Upper lobe of left lung (tissue), 6 donors: ENCODE measurements around the gene LPCAT3. TPM values are rescaled to one million over a fixed set of nuclear protein-coding genes. Genes with fewer than 3 reads are reported as not detected.

Experiments
- ATAC-seq, 2 donors: fragments of 200-7000 bp; cut with Tn5 transposase; one replicate each; pipeline ENCODE4 v1.9.1; 2022; ENCODE audit warnings: mild to moderate bottlenecking in 2 of 2, moderate library complexity in 2 of 2; ENCODE audit not compliant: low FRiP score in 2 of 2
- DNase-seq, 2 donors: peaks; one replicate each; pipeline ENCODE4 v3.0.0-alpha.2; 2019 to 2020
- H3K27ac ChIP-seq, 4 donors: fragments of 200-600 bp; sonication (generic); one replicate each; pipeline ENCODE4 v1.5.1; 2016 to 2019
- H3K27me3 ChIP-seq, 4 donors: fragments of 200-600 bp; sonication (generic); one replicate each; pipeline ENCODE4 v1.5.1; 2017 to 2019
- H3K36me3 ChIP-seq, 4 donors: fragments of 200-600 bp; sonication (generic); one replicate each; pipeline ENCODE4 v1.5.1; 2016 to 2019
- H3K4me1 ChIP-seq, 4 donors: fragments of 200-600 bp; sonication (generic); one replicate each; pipeline ENCODE4 v1.5.1; 2018 to 2019
- H3K4me3 ChIP-seq, 4 donors: fragments of 200-600 bp; sonication (generic); one replicate each; pipeline ENCODE4 v1.5.1; 2017 to 2019; ENCODE audit warnings: mild to moderate bottlenecking in 2 of 4, moderate library complexity in 1 of 4
- H3K9me3 ChIP-seq, 4 donors: fragments of 200-600 bp; sonication (generic); one replicate each; pipeline ENCODE4 v1.5.1; 2018 to 2019
- CTCF ChIP-seq, 6 experiments: fragments of 450-650 bp in 4 of 6; fragments of 200-600 bp in 2 of 6; sonication (generic) in 2 of 6; IDR thresholded peaks; one replicate each; pipeline ENCODE4 v1.5.1; 2016 to 2019; ENCODE audit warnings: antibody characterized with exemption in 6 of 6
- EP300 ChIP-seq, 4 donors: sonication (generic); formaldehyde crosslinking; IDR thresholded peaks; one replicate each; pipeline ENCODE4 v1.5.1; 2017; ENCODE audit warnings: antibody characterized with exemption in 4 of 4, control low read depth in 2 of 4
- POLR2A ChIP-seq, 4 donors: fragments of 450-650 bp; IDR thresholded peaks; one replicate each; pipeline ENCODE4 v1.5.1; 2016 to 2017; ENCODE audit warnings: antibody characterized with exemption in 4 of 4, mild to moderate bottlenecking in 2 of 4
- POLR2AphosphoS5 ChIP-seq, 2 donors: sonication (generic); formaldehyde crosslinking; IDR thresholded peaks; one replicate each; pipeline ENCODE4 v1.5.1; 2017; ENCODE audit warnings: antibody characterized with exemption in 2 of 2
- WGBS, 2 donors: methylation state at CpG; one replicate each; pipeline ENCODE4 v1.1.5; 2017 to 2018; 5-methylcytosine and 5-hydroxymethylcytosine counted together
- total RNA-seq, 6 donors: library from RNA; depleted of rRNA in 4 of 6; stranded (reverse); fragments of >200 nt in 4 of 6; gene quantifications; one replicate each; pipeline versions ENCODE4 v1.1.0 to v1.2.1, GENCODE V29; 2016 to 2021
- donor health status: DM: no; HTN: no; CAD: no; lungs with moderate emphysema.
- donor health status: DM: no; HTN: yes; CAD: no; lungs with severe emphysema.

Gene LPCAT3
- total RNA-seq, 6 donors from 2014 or later, result 56.3 to 110 (median 84.1) TPM

DNA sequence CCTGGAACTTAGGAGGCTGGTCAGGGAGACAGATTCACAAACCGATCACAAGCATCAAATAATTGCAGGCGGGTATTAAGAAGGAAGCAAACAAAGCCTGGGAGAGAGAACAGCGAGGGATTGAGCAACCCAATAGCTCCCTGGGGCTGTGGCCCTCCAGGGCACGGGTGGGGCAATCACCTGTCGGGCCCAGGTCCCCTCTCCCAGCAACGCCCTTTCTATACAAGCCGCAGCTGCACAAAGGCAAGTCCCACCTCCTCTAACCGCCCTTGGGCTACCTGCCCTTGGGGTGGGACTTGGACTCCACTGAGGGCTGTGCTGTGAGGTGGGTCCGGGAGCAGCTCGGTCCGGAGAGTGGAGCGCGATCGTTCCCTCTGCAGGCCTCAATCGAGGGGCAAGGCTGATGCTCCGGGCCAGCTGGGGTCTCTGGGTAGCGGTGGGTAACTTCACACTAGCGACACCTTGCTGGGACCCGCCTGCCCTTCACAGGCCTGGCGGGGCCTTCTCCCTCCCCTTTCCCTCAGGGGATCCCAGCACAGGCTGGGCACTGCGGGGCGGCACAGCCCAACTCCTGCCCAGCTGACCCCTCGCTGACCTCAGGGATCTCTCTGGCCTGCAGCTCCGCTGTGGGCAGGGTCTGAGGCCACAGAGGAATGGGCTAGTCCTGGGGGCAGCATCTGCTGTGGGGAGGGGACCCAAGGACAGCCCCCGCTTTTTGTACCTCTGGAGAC lies 55.8 kb downstream of the LPCAT3 start:
- WGBS, 2 donors, result 50 to 52% methylated on average over 14 to 15 of the region's 25 CpGs
- Histone ChIP-seq H3K36me3 (peaks cover 8 to 40% (median 25%) of the 10 kb centered on the region in 4 donors), H3K4me3 (peak overlapping the region in 3 of 4 donors; percentile 58 to 64 (median 60)), H3K27ac (peak overlapping the region; percentile 89 to 96 (median 90)), H3K9me3 (no peaks in the 10 kb centered on the region), H3K4me1 (peaks cover 54 to 70% (median 66%) of the 10 kb centered on the region in 4 donors), H3K27me3 (no peaks in the 10 kb centered on the region)
- ATAC-seq (peak; percentile 20 to 76), DNase-seq (peak; percentile 83 to 90)
- peak in 1 of 2 donors; percentile 33 for TF ChIP-seq POLR2AphosphoS5 (IDR thresholded peaks at IDR 0.05)
- TF ChIP-seq POLR2A (IDR thresholded peaks at IDR 0.05), result peak in 2 of 4 donors; percentile 72 to 76
- TF ChIP-seq EP300 (IDR thresholded peaks at IDR 0.05), result no peak

DNA sequence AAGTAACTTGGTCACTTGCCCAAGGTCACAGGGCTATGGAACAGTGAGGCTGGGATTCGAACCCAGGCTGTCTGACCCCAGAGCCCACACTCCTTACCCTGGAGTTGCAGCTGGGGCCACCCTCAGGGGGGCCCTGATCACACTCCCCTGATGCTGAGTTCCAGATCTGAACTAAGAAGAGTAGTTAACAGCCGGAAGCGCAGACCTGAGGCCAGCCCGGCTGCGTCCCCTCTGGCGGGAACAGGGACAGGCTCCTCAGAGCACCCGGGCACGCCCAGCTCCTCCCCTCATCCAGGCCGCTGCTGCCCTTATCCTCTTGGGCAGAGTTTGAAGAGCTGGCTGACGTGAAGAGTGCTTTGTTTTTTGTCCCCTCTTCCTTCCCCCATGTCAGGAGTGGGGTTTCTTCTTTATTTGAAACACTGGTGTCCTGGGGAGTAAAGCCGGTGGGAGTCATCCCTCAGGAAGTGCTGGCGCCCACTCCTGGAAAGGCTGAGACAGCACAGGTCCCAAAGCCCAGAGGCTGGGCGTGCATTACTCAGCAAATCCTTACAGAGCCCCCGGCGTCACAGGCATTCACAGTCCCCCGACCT lies 56.5 kb downstream of the LPCAT3 start:
- TF ChIP-seq CTCF (IDR thresholded peaks at IDR 0.05) (peak; percentile 9 to 67 (median 36)), POLR2AphosphoS5 (IDR thresholded peaks at IDR 0.05) (no peak), POLR2A (IDR thresholded peaks at IDR 0.05) (peak in 1 of 4 donors; percentile 45), EP300 (IDR thresholded peaks at IDR 0.05) (no peak)
- Histone ChIP-seq H3K27ac (peak overlapping the region; percentile 89 to 96 (median 90)), H3K4me1 (peaks cover 54 to 77% (median 71%) of the 10 kb centered on the region in 4 donors), H3K4me3 (peak overlapping the region in 3 of 4 donors; percentile 58 to 64 (median 60)), H3K27me3 (no peaks in the 10 kb centered on the region), H3K9me3 (no peaks in the 10 kb centered on the region), H3K36me3 (peaks cover 8 to 34% (median 21%) of the 10 kb centered on the region in 4 donors)
- DNase-seq (peak; percentile 88), ATAC-seq (peak; percentile 63 to 75)
- 5 to 17% methylated on average over 7 to 16 of the region's 16 CpGs for WGBS, 2 donors

DNA sequence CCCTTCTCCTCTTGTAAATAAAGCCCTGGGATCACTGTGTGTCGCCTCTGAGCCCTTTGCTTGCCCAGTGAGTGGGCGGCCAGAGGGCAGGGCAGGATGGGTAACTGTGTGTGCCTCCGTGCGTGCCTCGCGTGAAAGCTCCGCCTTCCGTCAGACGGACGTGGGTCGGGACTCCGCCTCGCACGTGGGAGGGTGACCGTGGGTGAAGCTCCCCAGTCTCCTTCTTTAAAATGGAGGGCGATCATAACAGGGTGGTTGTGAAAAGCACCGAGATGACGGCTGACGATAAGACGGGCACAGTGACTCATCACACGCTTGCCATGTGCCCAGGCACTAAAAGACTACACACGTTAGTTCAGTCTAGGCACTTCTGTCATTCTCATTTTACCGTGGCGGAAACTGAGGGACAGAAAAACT lies 57.0 kb downstream of the LPCAT3 start:
- H3K4me3 ChIP-seq, result peak overlapping the region in 3 of 4 donors; percentile 58 to 64 (median 60)
- no peaks in the 10 kb centered on the region for H3K27me3 ChIP-seq
- H3K27ac ChIP-seq, result peak overlapping the region; percentile 89 to 96 (median 90)
- ATAC-seq, result peak; percentile 48 to 63
- peak; percentile 80 to 91 for DNase-seq
- H3K4me1 ChIP-seq, result peaks cover 57 to 82% (median 74%) of the 10 kb centered on the region in 4 donors
- WGBS, 2 donors, result 21 to 40% methylated on average over 14 to 24 of the region's 24 CpGs
- peaks cover 4 to 29% (median 16%) of the 10 kb centered on the region in 4 donors for H3K36me3 ChIP-seq
- no peaks in the 10 kb centered on the region for H3K9me3 ChIP-seq
- TF ChIP-seq POLR2AphosphoS5 (IDR thresholded peaks at IDR 0.05) (peak; percentile 23 to 42), EP300 (IDR thresholded peaks at IDR 0.05) (peak in 2 of 4 donors; percentile 20 to 46), CTCF (IDR thresholded peaks at IDR 0.05) (no peak), POLR2A (IDR thresholded peaks at IDR 0.05) (peak in 1 of 4 donors; percentile 7)

- peaks cover 0 to 24% (median 15%) of the 10 kb centered on the region in 4 donors for H3K36me3 ChIP-seq
- peaks cover 60 to 87% (median 80%) of the 10 kb centered on the region in 4 donors for H3K4me1 ChIP-seq
- DNase-seq, result no peak
- H3K27me3 ChIP-seq, result no peaks in the 10 kb centered on the region
- 75 to 76% methylated on average over 8 to 13 of the region's 13 CpGs for WGBS, 2 donors
- H3K27ac ChIP-seq, result peak overlapping the region; percentile 89 to 96 (median 90)
- H3K4me3 ChIP-seq, result peak overlapping the region in 2 of 4 donors; percentile 58 to 60
- TF ChIP-seq POLR2AphosphoS5 (IDR thresholded peaks at IDR 0.05) (no peak), POLR2A (IDR thresholded peaks at IDR 0.05) (no peak), EP300 (IDR thresholded peaks at IDR 0.05) (no peak), CTCF (IDR thresholded peaks at IDR 0.05) (peak in 2 of 6 experiments; percentile 9 to 20)
- no peak for ATAC-seq
- H3K9me3 ChIP-seq, result no peaks in the 10 kb centered on the region
Observed at GRCh38 chr12:6960593-6961277, 57.5 kb downstream of the LPCAT3 start.
